ENCODE data around the gene IFT22. TPM values are rescaled to one million over a fixed set of nuclear protein-coding genes. Genes with fewer than 3 reads are reported as not detected.
"Not testable (repeated sequence)": the region's sequence is repeated elsewhere in the genome, so short reads cannot be mapped to it uniquely, and the experiment has no call there.

Gene IFT22
- total RNA-seq, 2 experiments from 2014 or later = 2.7 to 3.3 TPM

GRCh38 chr7:101294039-101294831 lies 27.4 kb downstream of the IFT22 start:
- TF ChIP-seq CTCF (IDR thresholded peaks at IDR 0.05) = no peak
- no peaks in the 10 kb centered on the region for H3K36me3 ChIP-seq (ENCODE audit: insufficient read depth, low read length)
- intact Hi-C loops (cut with DNase I, micrococcal nuclease) = no loop called here
- no peak overlapping the region for H3K27ac Mint-ChIP-seq
- ChIA-PET CTCF (interaction anchor here (1.5 kb wide), 1 partner anchor 11 kb away, joined by 4 read pairs; no protein-coding TSS in a partner anchor), POLR2A (no interaction called here)
- H3K36me3 Mint-ChIP-seq (ENCODE audit: low read depth) = no peaks in the 10 kb centered on the region
- no peaks in the 10 kb centered on the region for H3K9me3 Mint-ChIP-seq
- no peak for DNase-seq
- peaks cover 0 to 5% of the 10 kb centered on the region in 2 experiments for H3K9me3 ChIP-seq (ENCODE audit: control insufficient read depth in 1 of 2, insufficient read depth in 1 of 2, low read length in 2 of 2)
- ATAC-seq (ENCODE audit: poor library complexity) = no peak
- no peak overlapping the region for H3K27ac ChIP-seq (ENCODE audit: low read depth in 1 of 2, low read length in 2 of 2)
- H3K27me3 ChIP-seq (ENCODE audit: control insufficient read depth in 1 of 2, insufficient read depth in 2 of 2, low read length in 2 of 2) = peaks cover 26 to 45% of the 10 kb centered on the region in 2 experiments
- peaks cover 73% of the 10 kb centered on the region for H3K27me3 Mint-ChIP-seq
- peaks cover 4% of the 10 kb centered on the region for H3K4me1 Mint-ChIP-seq (ENCODE audit: low read depth)
- H3K4me1 ChIP-seq (ENCODE audit: insufficient read depth, low read length) = peaks cover 8% of the 10 kb centered on the region
- H3K4me3 ChIP-seq (ENCODE audit: low read length) = no peak overlapping the region
- no peak overlapping the region for H3K4me3 Mint-ChIP-seq

GRCh38 chr7:101293069-101294021 lies 28.3 kb downstream of the IFT22 start:
- ATAC-seq (ENCODE audit: poor library complexity); H3K9me3 Mint-ChIP-seq; H3K36me3 Mint-ChIP-seq (ENCODE audit: low read depth); intact Hi-C loops (cut with DNase I, micrococcal nuclease); H3K4me3 ChIP-seq (ENCODE audit: low read length); DNase-seq; POLR2A ChIA-PET; H3K4me3 Mint-ChIP-seq; H3K27ac ChIP-seq (ENCODE audit: low read depth in 1 of 2, low read length in 2 of 2); H3K27ac Mint-ChIP-seq; H3K36me3 ChIP-seq (ENCODE audit: insufficient read depth, low read length); H3K9me3 ChIP-seq (ENCODE audit: control insufficient read depth in 1 of 2, insufficient read depth in 1 of 2, low read length in 2 of 2); H3K4me1 Mint-ChIP-seq (ENCODE audit: low read depth); H3K4me1 ChIP-seq (ENCODE audit: insufficient read depth, low read length): not testable (repeated sequence)
- peaks cover 19 to 36% of the 10 kb centered on the region in 2 experiments for H3K27me3 ChIP-seq (ENCODE audit: control insufficient read depth in 1 of 2, insufficient read depth in 2 of 2, low read length in 2 of 2)
- H3K27me3 Mint-ChIP-seq = peaks cover 66% of the 10 kb centered on the region
- CTCF ChIA-PET = interaction anchor here (1.5 kb wide), 1 partner anchor 11 kb away, joined by 4 read pairs; no protein-coding TSS in a partner anchor

- H3K36me3 Mint-ChIP-seq (ENCODE audit: low read depth); DNase-seq; ATAC-seq (ENCODE audit: poor library complexity); H3K4me1 ChIP-seq (ENCODE audit: insufficient read depth, low read length); H3K27ac ChIP-seq (ENCODE audit: low read depth in 1 of 2, low read length in 2 of 2); POLR2A ChIA-PET; H3K27ac Mint-ChIP-seq; H3K4me1 Mint-ChIP-seq (ENCODE audit: low read depth); H3K9me3 ChIP-seq (ENCODE audit: control insufficient read depth in 1 of 2, insufficient read depth in 1 of 2, low read length in 2 of 2); H3K9me3 Mint-ChIP-seq; H3K36me3 ChIP-seq (ENCODE audit: insufficient read depth, low read length); H3K4me3 Mint-ChIP-seq; intact Hi-C loops (cut with DNase I, micrococcal nuclease); H3K4me3 ChIP-seq (ENCODE audit: low read length): not testable (repeated sequence)
- peaks cover 60% of the 10 kb centered on the region for H3K27me3 Mint-ChIP-seq
- H3K27me3 ChIP-seq (ENCODE audit: control insufficient read depth in 1 of 2, insufficient read depth in 2 of 2, low read length in 2 of 2) = peaks cover 16 to 32% of the 10 kb centered on the region in 2 experiments
- CTCF ChIA-PET = interaction anchor here (1.5 kb wide), 1 partner anchor 10 kb away, joined by 4 read pairs; no protein-coding TSS in a partner anchor
Observed at GRCh38 chr7:101292566-101292965, 29.0 kb downstream of the IFT22 start.

All from CD4-positive, alpha-beta T cell (primary cell).